Measurements from ENCODE around the gene TFAP2A. TPM values are rescaled to one million over a fixed set of nuclear protein-coding genes. Genes with fewer than 3 reads are reported as not detected.

The TFAP2A gene
- total RNA-seq (2021; ENCODE audit: unreplicated experiment), result 24.3 TPM
- polyA plus RNA-seq (2012), result 17.3 and 17.4 TPM in 2 replicates
- percentile 72 among the genes with signal in this experiment for Bru-seq, nascent RNA
- BruChase-seq, experiment 1, labeled RNA remaining after a 6-hour chase, result percentile 64 among the genes with signal in this experiment
- BruChase-seq, experiment 2, labeled RNA remaining after a 2-hour chase, result percentile 64 among the genes with signal in this experiment
- long read RNA-seq, partial matches to known transcripts, result 6 of 14 reads
- long read RNA-seq, other reads (novel, unspliced or antisense), result 4 of 14 reads

GRCh38 chr6:10414756-10415616 is at the start of gene TFAP2A:
Gene TFAP2A, minus strand, starts transcription at chr6:10415074. Its CDS starts 83 bp downstream, at chr6:10414991.
- Histone ChIP-seq H3K9ac (ENCODE audit: low read length) (peak within 1 kb of the TSS; percentile 89), H3K9me3 (ENCODE audit: control insufficient read depth in 1 of 2, insufficient read depth in 1 of 2, low read depth in 1 of 2, low read length in 2 of 2) (no peaks in the 10 kb centered on the region), H3K9me2 (ENCODE audit: insufficient read depth) (no peaks in the 10 kb centered on the region), H3K4me1 (ENCODE audit: control insufficient read depth in 1 of 2, insufficient read depth in 2 of 2, low read length in 2 of 2) (peaks cover 5 to 18% of the 10 kb centered on the region in 2 experiments; a peak in 3 of 4 replicates), H3K4me2 (ENCODE audit: low read length) (peak within 1 kb of the TSS; percentile 100), H3K4me3 (replicated peaks in 1 of 2; ENCODE audit: low read depth in 1 of 2, low read length in 2 of 2) (peak within 1 kb of the TSS; percentile 64 to 87), H3K27me3 (ENCODE audit: insufficient read depth, low read length) (no peaks in the 10 kb centered on the region), H3K79me2 (ENCODE audit: insufficient read depth, low read length) (peaks cover 40% of the 10 kb centered on the region), H3K27ac (ENCODE audit: low read depth, low read length) (peak within 1 kb of the TSS; percentile 92), H3K36me3 (ENCODE audit: control insufficient read depth in 1 of 2, insufficient read depth in 2 of 2, low read length in 2 of 2) (no peaks in the 10 kb centered on the region), H4K20me1 (ENCODE audit: insufficient read depth) (no peaks in the 10 kb centered on the region), H2AFZ (ENCODE audit: low read depth, low read length, poor library complexity, severe bottlenecking) (peak within 1 kb of the TSS; percentile 84)
- ChIA-PET POLR2A (interaction anchor here (0.6 to 3.1 kb wide), 8 partner anchors 10 to 1163 kb away, joined by 3 to 28 read pairs (median 6); no protein-coding TSS in a partner anchor), RAD21 (ENCODE audit: low non-redundant PET in 1 of 2, low total read pairs in 2 of 2, uncharacterized antibody in 2 of 2, unreplicated experiment in 2 of 2) (interaction anchor here (0.8 to 2.0 kb wide), 5 partner anchors 11 to 384 kb away, joined by 3 to 9 read pairs (median 6); no protein-coding TSS in a partner anchor), CTCF (interaction anchor here (0.8 to 2.7 kb wide), 14 partner anchors 9 to 1432 kb away, joined by 3 to 23 read pairs (median 6); no protein-coding TSS in a partner anchor)
- intact Hi-C loops (cut with micrococcal nuclease), result loop anchor here (2.0 to 5.0 kb wide), 2 partner anchors 874 to 1433 kb away; no protein-coding TSS in a partner anchor
- BruUV-seq (replicated peaks), result no TSS peak
- DNase-seq (ENCODE audit: low read depth, low spot score) (no peak), ATAC-seq (peak; percentile 60)
- TF ChIP-seq POLR2AphosphoS5 (IDR thresholded peaks at IDR 0.05; ENCODE audit: low read depth, low read length) (peak; percentile 48), REST (IDR thresholded peaks at IDR 0.05; ENCODE audit: low read depth) (no peak), SRF (IDR thresholded peaks at IDR 0.05; ENCODE audit: low read depth) (no peak), YY1 (IDR thresholded peaks at IDR 0.05; ENCODE audit: extremely low read depth, insufficient replicate concordance, low read depth, low read length) (no peak), CTCF (IDR thresholded peaks at IDR 0.05 in 2 of 3, conservative IDR thresholded peaks at IDR 0.05 in 1 of 3; ENCODE audit: borderline replicate concordance in 1 of 3, insufficient read depth in 1 of 3, low read depth in 2 of 3, low read length in 2 of 3) (peak in 1 of 3 experiments; percentile 40; a peak in 3 of 6 replicates), EZH2phosphoT487 (IDR thresholded peaks at IDR 0.05; ENCODE audit: borderline replicate concordance) (no peak), MAX (IDR thresholded peaks at IDR 0.05) (peak; percentile 17; the same call in 1 of the 2 replicates), FOSL1 (IDR thresholded peaks at IDR 0.05; ENCODE audit: low read depth) (no peak), ELF1 (IDR thresholded peaks at IDR 0.05; ENCODE audit: borderline replicate concordance, low read depth) (no peak), ZNF274 (IDR thresholded peaks at IDR 0.05; ENCODE audit: low read depth, low read length) (no peak), POLR2A (IDR thresholded peaks at IDR 0.05; ENCODE audit: borderline replicate concordance, extremely low read depth, insufficient read depth, insufficient read length) (peak; percentile 57), EZH2 (IDR thresholded peaks at IDR 0.05) (no peak), EGR1 (IDR thresholded peaks at IDR 0.05; ENCODE audit: low read depth) (no peak; the same call in 1 of the 2 replicates), CBX3 (IDR thresholded peaks at IDR 0.05; ENCODE audit: low read depth) (0 out of 2 replicates have a peak, but pooled peaks have one; percentile 22), JUND (IDR thresholded peaks at IDR 0.05) (no peak), SIN3A (IDR thresholded peaks at IDR 0.05; ENCODE audit: low read depth) (no peak), RAD21 (IDR thresholded peaks at IDR 0.05; ENCODE audit: low read depth) (peak; percentile 87), ZFX (IDR thresholded peaks at IDR 0.05) (no peak), TCF7L2 (IDR thresholded peaks at IDR 0.05; ENCODE audit: borderline replicate concordance, extremely low read depth, insufficient read depth, insufficient read length) (no peak), SP1 (IDR thresholded peaks at IDR 0.05; ENCODE audit: low read depth) (no peak)
